Suppressor macrophage (primary cell): ENCODE results near the gene CDCP2.
"Not testable (repeated sequence)": the region's sequence is repeated elsewhere in the genome, so short reads cannot be mapped to it uniquely, and the experiment has no call there.

ENCODE experiments used
- DNase-seq, 4 experiments: peaks; one replicate each; pipeline ENCODE4 v3.0.0-alpha.2; 2020 to 2022

Gene CDCP2

GRCh38 chr1:54114001-54114400 is 38.8 kb downstream of the CDCP2 start:
- DNase-seq: no peak

GRCh38 chr1:54112705-54113368 is 40.0 kb downstream of the CDCP2 start:
- DNase-seq: no peak

GRCh38 chr1:54112027-54112426 is 40.8 kb downstream of the CDCP2 start:
- DNase-seq: no peak

- DNase-seq: no peak
Observed at GRCh38 chr1:54111624-54112023, 41.2 kb downstream of the CDCP2 start.

GRCh38 chr1:54110996-54111395 is 41.8 kb downstream of the CDCP2 start:
- no peak for DNase-seq

GRCh38 chr1:54109129-54110090 is 43.4 kb downstream of the CDCP2 start:
- no peak for DNase-seq

- DNase-seq: no peak
Observed at GRCh38 chr1:54108156-54108555, 44.6 kb downstream of the CDCP2 start.

- no peak for DNase-seq
Observed at GRCh38 chr1:54107131-54107530, 45.7 kb downstream of the CDCP2 start.

- no peak for DNase-seq
Observed at GRCh38 chr1:54105736-54106269, 47.0 kb downstream of the CDCP2 start.

GRCh38 chr1:54105080-54105479 is 47.7 kb downstream of the CDCP2 start:
- DNase-seq: no peak

- not testable (repeated sequence) for DNase-seq
Observed at GRCh38 chr1:54104613-54105012, 48.2 kb downstream of the CDCP2 start.

GRCh38 chr1:54103414-54103813 is 49.4 kb downstream of the CDCP2 start:
- no peak for DNase-seq

- DNase-seq: no peak
Observed at GRCh38 chr1:54100500-54100899, 52.3 kb downstream of the CDCP2 start.

- DNase-seq: peak in 3 of 4 experiments; percentile 26 to 47 (median 28)
Observed at GRCh38 chr1:54099061-54099610, 53.7 kb downstream of the CDCP2 start.

GRCh38 chr1:54096877-54097240 is 55.9 kb downstream of the CDCP2 start:
- peak; percentile 37 to 64 (median 54) for DNase-seq

GRCh38 chr1:54096227-54096876 is 56.4 kb downstream of the CDCP2 start:
- DNase-seq: peak; percentile 9 to 14 (median 12)

- DNase-seq: peak; percentile 76 to 92 (median 84)
Observed at GRCh38 chr1:54095546-54096226, 57.1 kb downstream of the CDCP2 start.

GRCh38 chr1:54094730-54095105 is 58.1 kb downstream of the CDCP2 start:
- DNase-seq: not testable (repeated sequence)

- no peak for DNase-seq
Observed at GRCh38 chr1:54094001-54094729, 58.6 kb downstream of the CDCP2 start.

- peak; percentile 4 to 62 (median 31) for DNase-seq
Observed at GRCh38 chr1:54091666-54092065, 61.1 kb downstream of the CDCP2 start.

- no peak for DNase-seq
Observed at GRCh38 chr1:54088385-54088784, 64.4 kb downstream of the CDCP2 start.
